ENCODE measurements around the gene NEUROD6.

Gene NEUROD6

GRCh38 chr7:31333291-31333690 is 7.2 kb downstream of the NEUROD6 start:
- Histone ChIP-seq H3K4me1 (ENCODE audit: low read length) (no peaks in the 10 kb centered on the region), H3K36me3 (replicated peaks; ENCODE audit: insufficient read depth, low read length) (no peaks in the 10 kb centered on the region), H2AFZ (ENCODE audit: low read length) (no peak overlapping the region), H3F3A (ENCODE audit: insufficient read depth, low read length) (no peaks in the 10 kb centered on the region), H3K9me3 (replicated peaks; ENCODE audit: insufficient read depth, low read length) (no peaks in the 10 kb centered on the region), H3K4me3 (ENCODE audit: low read length) (no peak overlapping the region), H3K9ac (ENCODE audit: low read length) (no peak overlapping the region), H3K4me2 (ENCODE audit: low read depth, low read length) (no peak overlapping the region), H3K79me2 (ENCODE audit: low read length) (no peaks in the 10 kb centered on the region), H3K27ac (ENCODE audit: low read length) (no peak overlapping the region), H4K20me1 (ENCODE audit: insufficient read depth, low read length) (no peaks in the 10 kb centered on the region), H3K27me3 (replicated peaks; ENCODE audit: insufficient read depth, low read length) (no peaks in the 10 kb centered on the region), H3K9me2 (replicated peaks; ENCODE audit: insufficient read depth, low read length) (no peaks in the 10 kb centered on the region)
- DNase-seq, result no peak
- no peak for TF ChIP-seq EZH2phosphoT487 (IDR thresholded peaks at IDR 0.05; ENCODE audit: low read length)
- no peak for TF ChIP-seq EZH2 (optimal IDR thresholded peaks at IDR 0.05; ENCODE audit: low read depth, low read length)
- TF ChIP-seq, protein P1, sequence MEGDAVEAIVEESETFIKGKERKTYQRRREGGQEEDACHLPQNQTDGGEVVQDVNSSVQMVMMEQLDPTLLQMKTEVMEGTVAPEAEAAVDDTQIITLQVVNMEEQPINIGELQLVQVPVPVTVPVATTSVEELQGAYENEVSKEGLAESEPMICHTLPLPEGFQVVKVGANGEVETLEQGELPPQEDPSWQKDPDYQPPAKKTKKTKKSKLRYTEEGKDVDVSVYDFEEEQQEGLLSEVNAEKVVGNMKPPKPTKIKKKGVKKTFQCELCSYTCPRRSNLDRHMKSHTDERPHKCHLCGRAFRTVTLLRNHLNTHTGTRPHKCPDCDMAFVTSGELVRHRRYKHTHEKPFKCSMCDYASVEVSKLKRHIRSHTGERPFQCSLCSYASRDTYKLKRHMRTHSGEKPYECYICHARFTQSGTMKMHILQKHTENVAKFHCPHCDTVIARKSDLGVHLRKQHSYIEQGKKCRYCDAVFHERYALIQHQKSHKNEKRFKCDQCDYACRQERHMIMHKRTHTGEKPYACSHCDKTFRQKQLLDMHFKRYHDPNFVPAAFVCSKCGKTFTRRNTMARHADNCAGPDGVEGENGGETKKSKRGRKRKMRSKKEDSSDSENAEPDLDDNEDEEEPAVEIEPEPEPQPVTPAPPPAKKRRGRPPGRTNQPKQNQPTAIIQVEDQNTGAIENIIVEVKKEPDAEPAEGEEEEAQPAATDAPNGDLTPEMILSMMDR (IDR thresholded peaks at IDR 0.05; ENCODE audit: low read length), result no peak

DNA sequence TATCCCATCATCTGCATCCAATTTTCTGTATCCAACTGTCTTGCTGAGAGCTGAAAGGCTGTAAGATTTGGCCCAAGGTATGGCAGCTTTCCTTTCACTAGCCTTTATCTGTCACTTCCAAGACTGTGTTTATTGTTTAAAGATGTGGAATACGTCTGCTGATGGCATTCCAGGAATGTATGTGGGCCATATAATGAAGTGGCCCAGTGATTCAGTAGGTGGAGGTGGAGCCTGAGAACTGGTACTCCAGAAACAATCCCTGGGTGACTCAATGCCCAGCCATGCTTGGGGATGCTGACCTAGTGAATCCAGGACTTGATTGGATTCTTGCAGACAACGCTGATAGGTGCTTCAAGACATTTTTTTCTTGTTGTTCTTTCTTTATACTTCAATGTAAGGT is 13.5 kb downstream of the NEUROD6 start:
- Histone ChIP-seq H4K20me1 (ENCODE audit: insufficient read depth, low read length) (no peaks in the 10 kb centered on the region), H3K4me2 (ENCODE audit: low read depth, low read length) (no peak overlapping the region), H3K36me3 (replicated peaks; ENCODE audit: insufficient read depth, low read length) (no peaks in the 10 kb centered on the region), H2AFZ (ENCODE audit: low read length) (no peak overlapping the region), H3K79me2 (ENCODE audit: low read length) (no peaks in the 10 kb centered on the region), H3K27ac (ENCODE audit: low read length) (no peak overlapping the region), H3K4me1 (ENCODE audit: low read length) (no peaks in the 10 kb centered on the region), H3K27me3 (replicated peaks; ENCODE audit: insufficient read depth, low read length) (no peaks in the 10 kb centered on the region), H3K9me2 (replicated peaks; ENCODE audit: insufficient read depth, low read length) (no peaks in the 10 kb centered on the region), H3K4me3 (ENCODE audit: low read length) (no peak overlapping the region), H3K9ac (ENCODE audit: low read length) (no peak overlapping the region), H3K9me3 (replicated peaks; ENCODE audit: insufficient read depth, low read length) (no peaks in the 10 kb centered on the region), H3F3A (ENCODE audit: insufficient read depth, low read length) (no peaks in the 10 kb centered on the region)
- DNase-seq, result no peak
- no peak for TF ChIP-seq EZH2 (optimal IDR thresholded peaks at IDR 0.05; ENCODE audit: low read depth, low read length)
- TF ChIP-seq, protein P1 (IDR thresholded peaks at IDR 0.05; ENCODE audit: low read length), result no peak
- TF ChIP-seq EZH2phosphoT487 (IDR thresholded peaks at IDR 0.05; ENCODE audit: low read length), result no peak

DNA sequence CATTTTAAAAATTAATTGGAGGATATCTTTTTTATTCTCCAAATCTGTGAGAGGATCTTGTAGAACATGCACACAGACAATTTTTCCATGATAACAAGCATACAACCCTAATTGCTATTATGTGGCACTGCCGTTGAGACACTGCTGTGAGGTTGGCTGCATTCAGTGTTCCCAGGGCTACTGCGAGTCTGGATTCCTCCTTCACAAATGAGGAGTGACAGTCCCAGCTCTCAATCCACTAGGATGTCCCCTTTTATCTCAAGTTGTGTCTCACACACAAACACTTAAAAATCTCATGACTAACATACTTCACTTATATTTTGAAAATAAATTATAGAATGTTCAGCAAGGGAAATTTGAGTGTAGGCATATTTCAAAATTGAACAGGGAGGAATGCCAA is 14.1 kb downstream of the NEUROD6 start:
- Histone ChIP-seq H3K4me3 (ENCODE audit: low read length) (no peak overlapping the region), H4K20me1 (ENCODE audit: insufficient read depth, low read length) (no peaks in the 10 kb centered on the region), H3K36me3 (replicated peaks; ENCODE audit: insufficient read depth, low read length) (no peaks in the 10 kb centered on the region), H3K4me2 (ENCODE audit: low read depth, low read length) (no peak overlapping the region), H3F3A (ENCODE audit: insufficient read depth, low read length) (no peaks in the 10 kb centered on the region), H3K9me2 (replicated peaks; ENCODE audit: insufficient read depth, low read length) (no peaks in the 10 kb centered on the region), H3K79me2 (ENCODE audit: low read length) (no peaks in the 10 kb centered on the region), H3K9me3 (replicated peaks; ENCODE audit: insufficient read depth, low read length) (no peaks in the 10 kb centered on the region), H2AFZ (ENCODE audit: low read length) (no peak overlapping the region), H3K9ac (ENCODE audit: low read length) (no peak overlapping the region), H3K4me1 (ENCODE audit: low read length) (no peaks in the 10 kb centered on the region), H3K27ac (ENCODE audit: low read length) (no peak overlapping the region), H3K27me3 (replicated peaks; ENCODE audit: insufficient read depth, low read length) (no peaks in the 10 kb centered on the region)
- DNase-seq, result no peak
- TF ChIP-seq, protein P1 (IDR thresholded peaks at IDR 0.05; ENCODE audit: low read length), result no peak
- TF ChIP-seq EZH2 (optimal IDR thresholded peaks at IDR 0.05; ENCODE audit: low read depth, low read length), result no peak
